Activated CD4-positive, alpha-beta memory T cell treated with anti-CD3 and anti-CD28 coated beads for 36 hours (primary cell): Measurements from ENCODE around the gene GLYATL1B. TPM values are rescaled to one million over a fixed set of nuclear protein-coding genes. Genes with fewer than 3 reads are reported as not detected.
"Not testable (repeated sequence)": the region's sequence is repeated elsewhere in the genome, so short reads cannot be mapped to it uniquely, and the experiment has no call there.

Experiments used
- CTCF ChIA-PET: fragments of 350-600 bp; sonication (Branson Sonifier 250); formaldehyde crosslinking; loops from one replicate; lab custom pipeline; 2021; ENCODE audit warnings: antibody characterized with exemption, inconsistent platforms; lab: Charles Lee
- POLR2A ChIA-PET: fragments of 350-600 bp; sonication (Branson Sonifier 250); formaldehyde crosslinking; loops from one replicate; lab custom pipeline; 2021; ENCODE audit warnings: antibody characterized with exemption; lab: Charles Lee
- DNase-seq: peaks from one replicate; pipeline ENCODE4 v3.0.0-alpha.2; 2020
- H3K27ac Mint-ChIP-seq: one replicate; pipeline ENCODE4 v1.8.0; 2021; ENCODE audit warnings: mixed read lengths
- H3K27me3 Mint-ChIP-seq: one replicate; pipeline ENCODE4 v1.8.0; 2021; ENCODE audit warnings: mixed read lengths
- H3K36me3 Mint-ChIP-seq: one replicate; pipeline ENCODE4 v1.8.0; 2021; ENCODE audit warnings: mixed read lengths
- H3K4me1 Mint-ChIP-seq: one replicate; pipeline ENCODE4 v1.8.0; 2021; ENCODE audit warnings: low read depth, mixed read lengths
- H3K4me3 Mint-ChIP-seq: one replicate; pipeline ENCODE4 v1.8.0; 2021; ENCODE audit warnings: mild to moderate bottlenecking, mixed read lengths
- H3K9me3 Mint-ChIP-seq: one replicate; pipeline ENCODE4 v1.8.0; 2021; ENCODE audit warnings: mixed read lengths
- intact Hi-C: fragments of 100-400 bp; cut with micrococcal nuclease; formaldehyde crosslinking; loops from one replicate; pipeline ENCODE4 v1.15.1; 2023
- total RNA-seq, 2 experiments: library from RNA; stranded (reverse); gene quantifications; one replicate each; pipeline ENCODE4 v1.2.3, GENCODE V29; 2021

Gene GLYATL1B
- not detected for total RNA-seq

- H3K27ac Mint-ChIP-seq, H3K4me1 Mint-ChIP-seq, DNase-seq, H3K27me3 Mint-ChIP-seq, H3K9me3 Mint-ChIP-seq, H3K4me3 Mint-ChIP-seq, POLR2A ChIA-PET, intact Hi-C loops, H3K36me3 Mint-ChIP-seq: not testable (repeated sequence)
- CTCF ChIA-PET = interaction anchor here (1.3 kb wide), 1 partner anchor 12 kb away, joined by 3 read pairs; no protein-coding TSS in a partner anchor
Measured at GRCh38 chr11:59086007-59086406, at the start of gene GLYATL1B. TSS of gene GLYATL1B (plus strand) at chr11:59086307. CDS start at chr11:59086307, 0 bp downstream.

- POLR2A ChIA-PET, H3K4me1 Mint-ChIP-seq, H3K36me3 Mint-ChIP-seq, CTCF ChIA-PET, H3K27ac Mint-ChIP-seq, DNase-seq, intact Hi-C loops, H3K4me3 Mint-ChIP-seq, H3K9me3 Mint-ChIP-seq: not testable (repeated sequence)
- H3K27me3 Mint-ChIP-seq = peaks cover 30% of the 10 kb centered on the region
Measured at GRCh38 chr11:59036542-59036941, 49.6 kb upstream of the GLYATL1B start.

GRCh38 chr11:59037434-59037833 lies 48.7 kb upstream of the GLYATL1B start:
- CTCF ChIA-PET = interaction anchor here (0.8 to 0.9 kb wide), 2 partner anchors 21 to 121 kb away, joined by 3 read pairs; no protein-coding TSS in a partner anchor
- intact Hi-C loops, H3K27ac Mint-ChIP-seq, H3K4me3 Mint-ChIP-seq, H3K36me3 Mint-ChIP-seq, POLR2A ChIA-PET, H3K9me3 Mint-ChIP-seq, H3K4me1 Mint-ChIP-seq, DNase-seq: not testable (repeated sequence)
- H3K27me3 Mint-ChIP-seq = peaks cover 25% of the 10 kb centered on the region

GRCh38 chr11:59040607-59041006 lies 45.5 kb upstream of the GLYATL1B start:
- POLR2A ChIA-PET = no interaction called here
- H3K4me1 Mint-ChIP-seq = no peaks in the 10 kb centered on the region
- DNase-seq = no peak
- intact Hi-C loops = no loop called here
- no peak overlapping the region for H3K27ac Mint-ChIP-seq
- H3K36me3 Mint-ChIP-seq = no peaks in the 10 kb centered on the region
- H3K9me3 Mint-ChIP-seq = no peaks in the 10 kb centered on the region
- no peak overlapping the region for H3K4me3 Mint-ChIP-seq
- peaks cover 14% of the 10 kb centered on the region for H3K27me3 Mint-ChIP-seq
- CTCF ChIA-PET = no interaction called here

- H3K4me3 Mint-ChIP-seq, intact Hi-C loops, H3K27ac Mint-ChIP-seq, H3K36me3 Mint-ChIP-seq, H3K9me3 Mint-ChIP-seq, DNase-seq, POLR2A ChIA-PET, H3K4me1 Mint-ChIP-seq: not testable (repeated sequence)
- CTCF ChIA-PET = interaction anchor here (3.3 to 4.7 kb wide), 2 partner anchors 84 to 107 kb away, joined by 37 to 38 read pairs; no protein-coding TSS in a partner anchor
- H3K27me3 Mint-ChIP-seq = peaks cover 14% of the 10 kb centered on the region
Measured at GRCh38 chr11:59051383-59051782, 34.7 kb upstream of the GLYATL1B start.

- CTCF ChIA-PET = interaction anchor here (0.8 to 4.7 kb wide), 4 partner anchors 12 to 106 kb away, joined by 3 to 38 read pairs (median 21); partner anchors contain the start of gene FAM111B
- POLR2A ChIA-PET, H3K27ac Mint-ChIP-seq, DNase-seq, H3K4me1 Mint-ChIP-seq, H3K36me3 Mint-ChIP-seq, H3K9me3 Mint-ChIP-seq, intact Hi-C loops, H3K4me3 Mint-ChIP-seq: not testable (repeated sequence)
- H3K27me3 Mint-ChIP-seq = peaks cover 19% of the 10 kb centered on the region
Measured at GRCh38 chr11:59052355-59052754, 33.8 kb upstream of the GLYATL1B start.

GRCh38 chr11:59053387-59053786 lies 32.7 kb upstream of the GLYATL1B start:
- ChIA-PET CTCF (interaction anchor here (0.6 to 4.7 kb wide), 13 partner anchors 8 to 123 kb away, joined by 3 to 38 read pairs (median 4); partner anchors contain the start of gene FAM111B), POLR2A (no interaction called here)
- intact Hi-C loops = loop anchor here (1.0 kb wide), 2 partner anchors 83 to 105 kb away; no protein-coding TSS in a partner anchor

GRCh38 chr11:59058120-59059033 lies 27.7 kb upstream of the GLYATL1B start:
- POLR2A ChIA-PET = interaction anchor here (0.7 kb wide), 1 partner anchor 49 kb away, joined by 3 read pairs; the partner anchor contains the start of gene FAM111B
- Mint-ChIP-seq H3K27me3 (peaks cover 32% of the 10 kb centered on the region), H3K4me3 (peak overlapping the region; percentile 72)
- not testable (repeated sequence) for H3K4me1 Mint-ChIP-seq, H3K36me3 Mint-ChIP-seq, H3K9me3 Mint-ChIP-seq, H3K27ac Mint-ChIP-seq
- peak; percentile 92 for DNase-seq
- CTCF ChIA-PET = interaction anchor here (0.6 to 2.2 kb wide), 32 partner anchors 9 to 505 kb away, joined by 3 to 22 read pairs (median 4); partner anchors contain the start of genes DTX4, FAM111A and FAM111B
- intact Hi-C loops = loop anchor here (1.0 to 5.0 kb wide), 4 partner anchors 44 to 481 kb away; partner anchors contain the start of genes LPXN and ZFP91

More at GRCh38 chr11:59053387-59053786, 32.7 kb upstream of the GLYATL1B start:
- peaks cover 4% of the 10 kb centered on the region for H3K4me1 Mint-ChIP-seq
- H3K9me3 Mint-ChIP-seq = no peaks in the 10 kb centered on the region
- peak; percentile 86 for DNase-seq
- H3K27me3 Mint-ChIP-seq = peaks cover 17% of the 10 kb centered on the region
- no peak overlapping the region for H3K4me3 Mint-ChIP-seq
- H3K36me3 Mint-ChIP-seq = no peaks in the 10 kb centered on the region
- H3K27ac Mint-ChIP-seq = no peak overlapping the region

GRCh38 chr11:59060096-59060495 lies 26.0 kb upstream of the GLYATL1B start:
- H3K27ac Mint-ChIP-seq, H3K36me3 Mint-ChIP-seq, intact Hi-C loops, H3K4me1 Mint-ChIP-seq, DNase-seq, H3K4me3 Mint-ChIP-seq, H3K9me3 Mint-ChIP-seq, POLR2A ChIA-PET: not testable (repeated sequence)
- H3K27me3 Mint-ChIP-seq = peaks cover 42% of the 10 kb centered on the region
- CTCF ChIA-PET = interaction anchor here (2.0 to 2.2 kb wide), 2 partner anchors 75 to 98 kb away, joined by 7 to 21 read pairs; no protein-coding TSS in a partner anchor

GRCh38 chr11:59062602-59063529 lies 23.2 kb upstream of the GLYATL1B start:
- peaks cover 44% of the 10 kb centered on the region for H3K27me3 Mint-ChIP-seq
- intact Hi-C loops = no loop called here
- H3K4me3 Mint-ChIP-seq = no peak overlapping the region
- no peaks in the 10 kb centered on the region for H3K9me3 Mint-ChIP-seq
- H3K36me3 Mint-ChIP-seq = no peaks in the 10 kb centered on the region
- ChIA-PET CTCF (no interaction called here), POLR2A (no interaction called here)
- H3K4me1 Mint-ChIP-seq = peaks cover 4% of the 10 kb centered on the region
- DNase-seq = no peak
- H3K27ac Mint-ChIP-seq = no peak overlapping the region

- POLR2A ChIA-PET, H3K4me3 Mint-ChIP-seq, intact Hi-C loops, H3K27ac Mint-ChIP-seq, H3K9me3 Mint-ChIP-seq, DNase-seq, H3K4me1 Mint-ChIP-seq, H3K36me3 Mint-ChIP-seq: not testable (repeated sequence)
- CTCF ChIA-PET = interaction anchor here (0.9 to 1.3 kb wide), 2 partner anchors 12 to 107 kb away, joined by 3 to 5 read pairs; no protein-coding TSS in a partner anchor
- peaks cover 42% of the 10 kb centered on the region for H3K27me3 Mint-ChIP-seq
Measured at GRCh38 chr11:59063996-59064727, 21.9 kb upstream of the GLYATL1B start.
